ENCODE results near the gene INTS13.

The INTS13 gene

DNA sequence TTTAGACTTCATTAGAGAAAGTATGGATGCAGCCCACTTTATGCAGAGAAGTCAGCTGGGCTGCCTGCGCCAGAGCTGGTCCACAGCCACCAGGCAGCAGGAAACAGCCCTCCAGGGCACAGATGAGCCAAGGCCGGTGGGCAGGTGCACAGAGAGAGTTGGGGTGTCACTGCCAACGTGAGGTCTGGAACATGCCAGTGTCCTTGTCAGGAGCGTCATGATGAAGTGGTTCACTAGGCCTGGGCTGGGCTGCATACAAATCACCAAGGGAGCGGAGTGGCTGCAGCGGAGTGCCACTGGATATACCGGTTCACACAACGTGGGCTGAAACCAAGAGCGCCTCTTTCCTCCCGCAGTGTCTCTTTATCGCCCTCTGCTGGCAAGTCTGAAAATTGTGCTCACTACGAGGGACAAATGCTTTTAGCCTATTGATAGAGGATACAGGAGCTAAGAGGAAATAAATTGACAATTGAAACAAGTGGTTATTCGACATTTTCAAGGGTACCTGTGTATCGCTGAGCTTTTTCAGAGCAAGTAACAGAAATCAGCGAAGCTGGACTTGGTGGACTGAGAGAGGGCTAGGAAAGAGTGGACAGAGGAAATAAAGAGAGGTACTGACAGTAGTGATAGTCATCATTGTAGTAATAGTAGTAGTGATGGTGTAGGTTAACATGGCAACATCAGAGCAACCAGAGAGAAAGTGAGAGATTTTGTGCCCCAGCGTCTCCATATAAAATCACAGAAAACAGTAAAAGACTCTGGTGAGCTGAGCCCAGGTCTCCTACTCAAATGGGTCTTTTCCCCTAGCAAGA, 52.8 kb downstream of the INTS13 start:
- TF ChIP-seq, protein P1, sequence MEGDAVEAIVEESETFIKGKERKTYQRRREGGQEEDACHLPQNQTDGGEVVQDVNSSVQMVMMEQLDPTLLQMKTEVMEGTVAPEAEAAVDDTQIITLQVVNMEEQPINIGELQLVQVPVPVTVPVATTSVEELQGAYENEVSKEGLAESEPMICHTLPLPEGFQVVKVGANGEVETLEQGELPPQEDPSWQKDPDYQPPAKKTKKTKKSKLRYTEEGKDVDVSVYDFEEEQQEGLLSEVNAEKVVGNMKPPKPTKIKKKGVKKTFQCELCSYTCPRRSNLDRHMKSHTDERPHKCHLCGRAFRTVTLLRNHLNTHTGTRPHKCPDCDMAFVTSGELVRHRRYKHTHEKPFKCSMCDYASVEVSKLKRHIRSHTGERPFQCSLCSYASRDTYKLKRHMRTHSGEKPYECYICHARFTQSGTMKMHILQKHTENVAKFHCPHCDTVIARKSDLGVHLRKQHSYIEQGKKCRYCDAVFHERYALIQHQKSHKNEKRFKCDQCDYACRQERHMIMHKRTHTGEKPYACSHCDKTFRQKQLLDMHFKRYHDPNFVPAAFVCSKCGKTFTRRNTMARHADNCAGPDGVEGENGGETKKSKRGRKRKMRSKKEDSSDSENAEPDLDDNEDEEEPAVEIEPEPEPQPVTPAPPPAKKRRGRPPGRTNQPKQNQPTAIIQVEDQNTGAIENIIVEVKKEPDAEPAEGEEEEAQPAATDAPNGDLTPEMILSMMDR (IDR thresholded peaks at IDR 0.05; ENCODE audit: low read depth, low read length, poor library complexity, severe bottlenecking): peak; percentile 94
- no peak for TF ChIP-seq EZH2phosphoT487 (IDR thresholded peaks at IDR 0.05; ENCODE audit: borderline replicate concordance, low read length)
- Histone ChIP-seq H3K79me2 (ENCODE audit: control insufficient read depth, low read length) (no peaks in the 10 kb centered on the region), H3K27ac (ENCODE audit: low read depth, low read length) (no peak overlapping the region), H3K36me3 (ENCODE audit: control insufficient read depth, low read length) (no peaks in the 10 kb centered on the region), H3K4me2 (ENCODE audit: low read length) (peak overlapping the region; percentile 52), H4K20me1 (ENCODE audit: control insufficient read depth, insufficient read depth, low read depth, low read length) (no peaks in the 10 kb centered on the region), H3K27me3 (ENCODE audit: control insufficient read depth, low read length) (no peaks in the 10 kb centered on the region), H3K9me2 (replicated peaks; ENCODE audit: control insufficient read depth, low read length) (no peaks in the 10 kb centered on the region), H3F3A (ENCODE audit: control insufficient read depth, insufficient read depth) (peaks cover 5% of the 10 kb centered on the region; the same call in 1 of the 2 replicates), H3K9me3 (ENCODE audit: control insufficient read depth, insufficient read depth, low read length) (no peaks in the 10 kb centered on the region), H3K4me3 (ENCODE audit: low read length) (peak overlapping the region; percentile 48), H3K4me1 (ENCODE audit: control insufficient read depth, low read length) (peaks cover 4% of the 10 kb centered on the region)

DNA sequence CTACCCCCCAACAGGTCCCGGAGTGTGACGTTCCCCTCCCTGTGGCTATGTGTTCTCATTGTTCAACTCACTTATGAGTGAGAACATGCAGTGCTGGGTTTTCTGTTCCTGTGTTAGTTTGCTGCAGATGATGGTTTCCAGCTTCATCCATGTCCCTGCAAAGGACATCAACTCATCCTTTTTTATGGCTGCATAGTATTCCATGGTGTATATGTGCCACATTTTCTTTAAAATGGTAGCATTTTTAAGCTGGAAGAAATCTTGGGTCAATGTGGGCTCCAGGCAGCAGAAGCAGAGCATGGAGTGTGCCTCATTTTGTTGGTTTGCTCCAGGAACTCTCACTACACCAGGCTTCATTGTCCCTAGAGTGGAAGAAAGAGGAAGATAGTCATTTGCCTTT, 57.2 kb downstream of the INTS13 start:
- Histone ChIP-seq H4K20me1 (ENCODE audit: control insufficient read depth, insufficient read depth, low read depth, low read length) (no peaks in the 10 kb centered on the region), H3K4me2 (ENCODE audit: low read length) (no peak overlapping the region), H3K79me2 (ENCODE audit: control insufficient read depth, low read length) (no peaks in the 10 kb centered on the region), H3K27ac (ENCODE audit: low read depth, low read length) (no peak overlapping the region), H3K36me3 (ENCODE audit: control insufficient read depth, low read length) (no peaks in the 10 kb centered on the region), H3K9me2 (replicated peaks; ENCODE audit: control insufficient read depth, low read length) (no peaks in the 10 kb centered on the region), H3K4me1 (ENCODE audit: control insufficient read depth, low read length) (peaks cover 24% of the 10 kb centered on the region), H3K27me3 (ENCODE audit: control insufficient read depth, low read length) (no peaks in the 10 kb centered on the region), H3F3A (ENCODE audit: control insufficient read depth, insufficient read depth) (peaks cover 15% of the 10 kb centered on the region), H3K4me3 (ENCODE audit: low read length) (no peak overlapping the region), H3K9me3 (ENCODE audit: control insufficient read depth, insufficient read depth, low read length) (no peaks in the 10 kb centered on the region)
- TF ChIP-seq, protein P1 (IDR thresholded peaks at IDR 0.05; ENCODE audit: low read depth, low read length, poor library complexity, severe bottlenecking): no peak
- no peak for TF ChIP-seq EZH2phosphoT487 (IDR thresholded peaks at IDR 0.05; ENCODE audit: borderline replicate concordance, low read length)

DNA sequence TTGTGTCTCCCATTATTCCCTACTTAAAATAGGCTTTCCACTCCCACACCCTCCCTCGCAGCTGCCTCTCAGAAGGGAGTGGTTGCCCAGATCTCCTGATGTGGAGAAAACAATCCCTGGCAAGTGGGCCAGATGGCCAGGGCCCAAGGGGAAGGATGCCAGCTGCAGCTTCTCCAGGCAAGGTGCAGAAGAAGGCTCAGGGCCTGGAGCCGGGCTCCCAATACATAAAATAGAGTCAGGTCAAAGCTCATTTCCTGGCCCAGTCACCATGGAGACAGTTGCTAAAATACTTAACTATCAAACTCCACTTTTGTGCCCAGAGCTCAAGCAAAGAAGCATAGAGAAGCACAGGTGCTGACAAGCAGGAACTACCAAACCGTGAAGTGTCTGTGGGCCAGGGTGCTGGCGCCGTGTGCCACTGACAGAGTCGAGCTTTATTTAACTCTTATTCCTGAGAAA, 59.1 kb downstream of the INTS13 start:
- H3K9me2 ChIP-seq (replicated peaks; ENCODE audit: control insufficient read depth, low read length): no peaks in the 10 kb centered on the region
- peaks cover 15% of the 10 kb centered on the region for H3F3A ChIP-seq (ENCODE audit: control insufficient read depth, insufficient read depth)
- peak overlapping the region; percentile 8; the same call in 1 of the 2 replicates for H3K27ac ChIP-seq (ENCODE audit: low read depth, low read length)
- no peaks in the 10 kb centered on the region for H3K36me3 ChIP-seq (ENCODE audit: control insufficient read depth, low read length)
- H3K4me1 ChIP-seq (ENCODE audit: control insufficient read depth, low read length): peaks cover 20% of the 10 kb centered on the region
- peak overlapping the region; percentile 56 for H3K4me3 ChIP-seq (ENCODE audit: low read length)
- H3K27me3 ChIP-seq (ENCODE audit: control insufficient read depth, low read length): no peaks in the 10 kb centered on the region
- peak overlapping the region; percentile 77 for H3K4me2 ChIP-seq (ENCODE audit: low read length)
- no peak for TF ChIP-seq EZH2phosphoT487 (IDR thresholded peaks at IDR 0.05; ENCODE audit: borderline replicate concordance, low read length)
- TF ChIP-seq, protein P1 (IDR thresholded peaks at IDR 0.05; ENCODE audit: low read depth, low read length, poor library complexity, severe bottlenecking): no peak
- H3K9me3 ChIP-seq (ENCODE audit: control insufficient read depth, insufficient read depth, low read length): no peaks in the 10 kb centered on the region
- no peaks in the 10 kb centered on the region for H3K79me2 ChIP-seq (ENCODE audit: control insufficient read depth, low read length)
- H4K20me1 ChIP-seq (ENCODE audit: control insufficient read depth, insufficient read depth, low read depth, low read length): no peaks in the 10 kb centered on the region
